WI38 (cell line): ENCODE results near the gene SSUH2.

Source experiments
- H3K4me3 ChIP-seq: 2 replicates; pipeline ENCODE4 v1.5.1; 2011; ENCODE audit warnings: low read depth, mild to moderate bottlenecking, control low read depth, low read length
- TF ChIP-seq, protein P1 (sequence below): IDR thresholded peaks from 2 replicates; pipeline ENCODE4 v1.5.1; 2012; ENCODE audit warnings: low read depth, mild to moderate bottlenecking, control low read depth, low read length

SSUH2 gene

DNA sequence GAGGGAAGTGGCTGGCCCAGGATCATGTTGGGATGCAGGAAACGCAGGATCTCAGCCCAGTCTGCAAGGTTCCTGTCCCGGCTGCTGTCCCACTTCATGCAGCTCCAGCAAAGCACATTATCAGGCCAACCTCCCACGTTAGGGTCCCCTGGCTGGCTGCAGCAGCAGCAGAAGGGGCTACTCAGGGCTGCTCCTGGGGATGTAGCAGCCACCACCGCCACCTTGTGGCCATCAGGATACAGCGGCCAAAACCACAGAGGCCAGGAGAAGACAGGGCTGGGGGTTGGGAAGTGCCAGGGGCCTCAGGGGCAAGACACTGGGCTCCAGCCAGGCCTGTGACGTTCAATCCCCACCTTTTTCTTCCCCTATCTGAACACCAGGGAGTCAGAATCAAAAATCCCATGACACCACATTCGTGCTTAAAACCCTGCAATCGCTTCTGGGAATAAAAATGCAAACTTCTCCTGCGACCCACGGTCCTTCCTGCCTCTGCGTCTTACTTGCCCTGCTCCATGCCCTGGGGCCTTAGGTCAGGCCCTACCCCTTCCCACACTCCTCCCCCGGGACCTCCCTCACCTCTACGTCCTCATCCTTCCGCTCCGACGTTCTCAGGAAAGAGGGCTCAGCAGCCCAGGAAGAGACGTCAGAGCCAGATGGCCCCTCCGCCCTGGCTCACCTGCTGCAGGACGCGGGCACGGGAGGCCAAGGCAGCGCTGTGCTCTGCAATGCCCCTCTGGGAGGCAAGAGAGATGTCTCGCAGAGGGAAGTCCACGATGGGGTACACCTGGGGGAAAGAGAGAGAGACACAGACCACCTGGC, 21.5 kb downstream of the SSUH2 start:
- no peak overlapping the region for H3K4me3 ChIP-seq
- TF ChIP-seq, protein P1, sequence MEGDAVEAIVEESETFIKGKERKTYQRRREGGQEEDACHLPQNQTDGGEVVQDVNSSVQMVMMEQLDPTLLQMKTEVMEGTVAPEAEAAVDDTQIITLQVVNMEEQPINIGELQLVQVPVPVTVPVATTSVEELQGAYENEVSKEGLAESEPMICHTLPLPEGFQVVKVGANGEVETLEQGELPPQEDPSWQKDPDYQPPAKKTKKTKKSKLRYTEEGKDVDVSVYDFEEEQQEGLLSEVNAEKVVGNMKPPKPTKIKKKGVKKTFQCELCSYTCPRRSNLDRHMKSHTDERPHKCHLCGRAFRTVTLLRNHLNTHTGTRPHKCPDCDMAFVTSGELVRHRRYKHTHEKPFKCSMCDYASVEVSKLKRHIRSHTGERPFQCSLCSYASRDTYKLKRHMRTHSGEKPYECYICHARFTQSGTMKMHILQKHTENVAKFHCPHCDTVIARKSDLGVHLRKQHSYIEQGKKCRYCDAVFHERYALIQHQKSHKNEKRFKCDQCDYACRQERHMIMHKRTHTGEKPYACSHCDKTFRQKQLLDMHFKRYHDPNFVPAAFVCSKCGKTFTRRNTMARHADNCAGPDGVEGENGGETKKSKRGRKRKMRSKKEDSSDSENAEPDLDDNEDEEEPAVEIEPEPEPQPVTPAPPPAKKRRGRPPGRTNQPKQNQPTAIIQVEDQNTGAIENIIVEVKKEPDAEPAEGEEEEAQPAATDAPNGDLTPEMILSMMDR: peak; percentile 79

DNA sequence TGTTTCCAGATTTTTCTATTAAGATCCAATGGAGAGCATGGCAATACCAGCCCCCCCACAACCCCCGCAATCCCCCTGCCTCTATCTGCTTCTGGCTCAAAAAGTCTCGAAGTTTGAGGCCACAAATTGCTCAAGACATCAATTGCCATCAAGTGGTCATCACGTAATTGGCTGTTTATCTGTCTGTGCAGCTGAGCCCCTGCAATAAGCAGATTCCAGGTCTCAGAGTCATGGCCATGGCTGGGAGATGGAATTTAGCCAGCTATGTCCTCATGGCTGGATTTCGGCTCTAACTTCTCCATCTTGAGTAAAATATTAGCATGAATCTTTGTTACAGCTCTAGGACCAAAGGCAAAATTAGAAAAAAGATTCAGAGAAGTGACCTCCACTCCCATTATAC, 22.7 kb downstream of the SSUH2 start:
- TF ChIP-seq, protein P1: no peak
- H3K4me3 ChIP-seq: no peak overlapping the region

DNA sequence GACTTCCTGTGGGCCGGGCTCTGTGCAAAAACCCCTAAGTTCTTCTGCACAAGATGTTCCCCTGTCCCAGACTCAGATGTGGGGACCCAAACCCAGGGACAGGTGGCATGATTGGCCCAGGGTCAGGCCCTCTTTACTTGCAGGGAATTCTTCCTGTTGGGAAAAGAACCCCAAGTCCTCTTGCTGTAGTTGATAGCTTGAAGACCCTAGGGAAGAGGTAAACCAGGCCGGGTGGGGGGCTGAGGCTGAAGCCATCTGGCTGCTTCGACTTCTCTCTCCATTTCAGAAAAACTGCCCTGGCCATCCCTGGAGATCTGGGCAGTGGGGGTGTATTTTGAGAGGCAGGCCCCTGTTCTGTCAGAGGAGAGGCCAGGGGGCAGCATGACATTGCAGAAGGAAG, 23.5 kb downstream of the SSUH2 start:
- no peak overlapping the region for H3K4me3 ChIP-seq
- TF ChIP-seq, protein P1: no peak

DNA sequence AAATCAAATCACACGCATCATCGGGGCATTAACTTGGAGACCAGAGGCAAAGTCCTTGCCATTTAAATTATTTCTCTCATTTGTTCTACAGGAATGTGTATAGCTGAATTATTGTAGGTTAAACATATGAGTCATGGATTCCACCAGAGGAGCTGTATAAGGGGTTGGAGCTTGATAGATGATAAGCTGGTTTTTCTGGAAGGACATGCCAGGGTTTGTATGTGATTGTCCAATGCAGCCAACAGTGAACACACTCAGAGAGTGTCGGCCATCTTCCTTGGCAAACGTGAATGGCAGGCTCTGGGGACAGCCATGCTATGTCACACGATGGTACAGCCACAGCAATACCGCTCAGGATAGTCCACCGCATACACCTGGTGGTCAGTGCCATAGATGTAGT, 25.1 kb downstream of the SSUH2 start:
- TF ChIP-seq, protein P1: no peak
- no peak overlapping the region for H3K4me3 ChIP-seq

DNA sequence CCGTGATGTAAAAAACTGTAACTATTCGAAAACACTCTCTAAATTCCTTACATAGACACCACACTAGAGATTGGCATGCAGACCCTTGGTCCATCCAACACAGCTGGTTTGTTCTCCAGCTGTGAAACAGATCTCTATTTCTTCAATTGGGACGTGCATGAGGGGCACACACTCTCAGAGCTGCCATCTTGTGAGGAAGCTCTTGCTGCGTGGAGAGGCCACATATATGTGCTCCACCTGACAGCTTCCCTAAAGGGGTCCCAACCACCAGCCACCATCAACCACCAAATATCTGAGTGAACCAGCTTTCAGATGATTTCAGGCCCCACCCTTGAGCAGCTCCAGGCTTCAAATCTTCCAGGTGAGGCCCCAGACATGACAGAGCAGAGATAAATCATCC, 25.6 kb downstream of the SSUH2 start:
- no peak overlapping the region for H3K4me3 ChIP-seq
- TF ChIP-seq, protein P1: no peak

DNA sequence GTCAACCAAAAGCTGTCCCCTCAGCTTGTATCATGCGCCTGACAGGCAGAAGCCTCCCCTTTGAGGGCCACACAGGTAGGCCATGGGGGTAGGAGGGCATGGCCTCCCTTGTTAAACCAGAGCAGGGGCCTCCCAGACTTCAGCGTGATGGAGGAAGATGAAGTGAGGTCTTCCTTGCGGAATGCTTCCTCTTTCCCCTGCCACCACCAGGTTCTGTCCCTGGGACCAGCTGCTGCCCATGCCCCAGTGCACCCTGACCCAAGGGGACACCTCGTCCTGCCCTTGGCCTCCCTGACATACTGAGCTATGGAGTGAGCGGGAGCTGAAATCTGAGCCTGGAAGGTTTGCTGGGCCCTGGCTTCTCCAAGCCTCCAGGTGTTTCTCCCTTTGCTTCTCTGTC, 26.7 kb downstream of the SSUH2 start:
- H3K4me3 ChIP-seq: no peak overlapping the region
- TF ChIP-seq, protein P1: no peak

DNA sequence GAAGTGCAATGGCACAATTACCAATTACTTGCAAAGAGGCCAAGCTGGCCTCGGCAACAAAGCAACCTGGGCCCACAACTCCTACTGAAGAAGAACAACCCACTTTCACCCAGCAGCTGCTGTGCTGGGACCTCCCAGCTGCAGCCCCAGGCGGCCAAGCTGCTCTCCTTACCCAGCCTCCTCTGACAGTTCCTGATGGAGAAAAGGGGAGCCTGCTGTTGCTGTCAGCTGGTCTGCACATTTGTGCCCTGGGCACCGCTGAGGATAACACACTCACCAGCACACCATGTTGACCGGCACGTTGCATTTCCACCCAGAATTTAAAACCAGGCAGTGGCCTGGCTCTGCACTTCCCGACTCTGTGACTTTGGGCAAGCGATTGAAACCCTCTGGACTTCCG, 33.6 kb downstream of the SSUH2 start:
- TF ChIP-seq, protein P1: no peak
- H3K4me3 ChIP-seq: no peak overlapping the region
